ENCODE measurements around the gene CACNA1G. TPM values are rescaled to one million over a fixed set of nuclear protein-coding genes. Genes with fewer than 3 reads are reported as not detected.

Gene CACNA1G
- total and polyA plus RNA-seq, 2 donors (not counting 3 experiments of a cell fraction or from before 2014, with no cell fraction given), result not detected

- CTCF ChIA-PET, result interaction anchor here (1.3 kb wide), 1 partner anchor 10 kb away, joined by 4 read pairs; no protein-coding TSS in a partner anchor
- intact Hi-C loops (cut with micrococcal nuclease), result no loop called here
- H3K79me2 ChIP-seq (ENCODE audit: control insufficient read depth, insufficient read depth, low read length), result no peaks in the 10 kb centered on the region
- H3K27me3 ChIP-seq (ENCODE audit: control insufficient read depth in 2 of 2, insufficient read depth in 2 of 2, low read length in 2 of 2), result peaks cover 0 to 6% of the 10 kb centered on the region in 2 experiments
- no peak overlapping the region for H3K4me3 ChIP-seq (replicated peaks in 1 of 3; ENCODE audit: insufficient read depth in 1 of 3, low read depth in 1 of 3, low read length in 3 of 3)
- no peak overlapping the region for H3K9ac ChIP-seq (replicated peaks; ENCODE audit: extremely low read depth, insufficient read depth, low read length)
- H3K4me1 ChIP-seq (ENCODE audit: control insufficient read depth, extremely low read depth, insufficient read depth, low read length), result no peaks in the 10 kb centered on the region
- no peak overlapping the region for H2AFZ ChIP-seq (ENCODE audit: low read depth, low read length)
- POLR2A ChIA-PET, result no interaction called here
- no peak overlapping the region for H3K4me2 ChIP-seq (ENCODE audit: insufficient read depth, low read length)
- dilution Hi-C loops (cut with MboI; ENCODE audit: extremely low pct_ligation_motif_present, low sequenced_read_pairs), result no loop called here
- no peaks in the 10 kb centered on the region for H3K36me3 ChIP-seq (ENCODE audit: control insufficient read depth in 2 of 2, extremely low read depth in 1 of 2, insufficient read depth in 2 of 2, low read length in 2 of 2)
- no peak overlapping the region for H3K27ac ChIP-seq (ENCODE audit: insufficient read depth, low read depth, low read length)
- no TSS peak for BruUV-seq (replicated peaks)
- H3K9me3 ChIP-seq (replicated peaks; ENCODE audit: control insufficient read depth, insufficient read depth, low read length), result no peaks in the 10 kb centered on the region
- TF ChIP-seq, protein P1, sequence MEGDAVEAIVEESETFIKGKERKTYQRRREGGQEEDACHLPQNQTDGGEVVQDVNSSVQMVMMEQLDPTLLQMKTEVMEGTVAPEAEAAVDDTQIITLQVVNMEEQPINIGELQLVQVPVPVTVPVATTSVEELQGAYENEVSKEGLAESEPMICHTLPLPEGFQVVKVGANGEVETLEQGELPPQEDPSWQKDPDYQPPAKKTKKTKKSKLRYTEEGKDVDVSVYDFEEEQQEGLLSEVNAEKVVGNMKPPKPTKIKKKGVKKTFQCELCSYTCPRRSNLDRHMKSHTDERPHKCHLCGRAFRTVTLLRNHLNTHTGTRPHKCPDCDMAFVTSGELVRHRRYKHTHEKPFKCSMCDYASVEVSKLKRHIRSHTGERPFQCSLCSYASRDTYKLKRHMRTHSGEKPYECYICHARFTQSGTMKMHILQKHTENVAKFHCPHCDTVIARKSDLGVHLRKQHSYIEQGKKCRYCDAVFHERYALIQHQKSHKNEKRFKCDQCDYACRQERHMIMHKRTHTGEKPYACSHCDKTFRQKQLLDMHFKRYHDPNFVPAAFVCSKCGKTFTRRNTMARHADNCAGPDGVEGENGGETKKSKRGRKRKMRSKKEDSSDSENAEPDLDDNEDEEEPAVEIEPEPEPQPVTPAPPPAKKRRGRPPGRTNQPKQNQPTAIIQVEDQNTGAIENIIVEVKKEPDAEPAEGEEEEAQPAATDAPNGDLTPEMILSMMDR (IDR thresholded peaks at IDR 0.05; ENCODE audit: extremely low read depth in 1 of 2, insufficient read depth in 1 of 2, low read depth in 1 of 2, low read length in 2 of 2), result no peak
- TF ChIP-seq POLR2AphosphoS5 (IDR thresholded peaks at IDR 0.05; ENCODE audit: insufficient read depth, low read depth, low read length), result no peak
- TF ChIP-seq JUN (IDR thresholded peaks at IDR 0.05; ENCODE audit: borderline replicate concordance, insufficient read depth, insufficient read length, low read depth), result no peak
- TF ChIP-seq MYC (IDR thresholded peaks at IDR 0.05; ENCODE audit: low read depth, low read length), result no peak
- no peak for TF ChIP-seq GATA2 (IDR thresholded peaks at IDR 0.05; ENCODE audit: insufficient read depth, insufficient read length, low read depth, low read length)
- no peak for TF ChIP-seq FOS (IDR thresholded peaks at IDR 0.05; ENCODE audit: borderline replicate concordance, insufficient read depth, low read length)
- TF ChIP-seq, protein P2, sequence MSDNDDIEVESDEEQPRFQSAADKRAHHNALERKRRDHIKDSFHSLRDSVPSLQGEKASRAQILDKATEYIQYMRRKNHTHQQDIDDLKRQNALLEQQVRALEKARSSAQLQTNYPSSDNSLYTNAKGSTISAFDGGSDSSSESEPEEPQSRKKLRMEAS (IDR thresholded peaks at IDR 0.05; ENCODE audit: insufficient read depth, insufficient read length), result no peak
- no peak for TF ChIP-seq POLR2A (IDR thresholded peaks at IDR 0.05; ENCODE audit: low read depth, low read length)
- TF ChIP-seq EZH2 (IDR thresholded peaks at IDR 0.05; ENCODE audit: borderline replicate concordance, low read depth, low read length, severe bottlenecking), result no peak
- no peak for DNase-seq (ENCODE audit: low read depth, low spot score)
- FAIRE-seq, result no peak
- no peaks in the 10 kb centered on the region for H3K9me1 ChIP-seq (replicated peaks; ENCODE audit: control insufficient read depth, extremely low read depth, insufficient read depth, low read length)
- H4K20me1 ChIP-seq (replicated peaks; ENCODE audit: control insufficient read depth, extremely low read depth, insufficient read depth, low read length), result no peaks in the 10 kb centered on the region
These were observed 24.8 kb downstream of the CACNA1G start for GRCh38 chr17:50585346-50585745.

Measured in endothelial cell of umbilical vein (primary cell).